ENCODE results near the gene PPP1R14B. TPM values are rescaled to one million over a fixed set of nuclear protein-coding genes. Genes with fewer than 3 reads are reported as not detected.
A peak's percentile ranks its signal among the peaks of the same experiment; 100 is the strongest.

The PPP1R14B gene
- total and polyA plus RNA-seq, 2 of the 13 experiments (the other 11 are each of a cell fraction or from before 2014, with no cell fraction given) = 110 to 148 TPM

- TF ChIP-seq CHD4 (IDR thresholded peaks at IDR 0.05; ENCODE audit: borderline replicate concordance, low read length) (peak; percentile 56; the same call in 1 of the 2 replicates), NFYC (CRISPR knock-in tag; IDR thresholded peaks at IDR 0.05) (no peak), IRX3 (CRISPR knock-in tag; IDR thresholded peaks at IDR 0.05; ENCODE audit: borderline replicate concordance, low read depth) (no peak), ZBED4 (CRISPR knock-in tag; IDR thresholded peaks at IDR 0.05; ENCODE audit: borderline replicate concordance) (peak; percentile 27; the same call in 1 of the 2 replicates), PHF8 (CRISPR knock-in tag; IDR thresholded peaks at IDR 0.05) (peak; percentile 60), NFAT5 (CRISPR knock-in tag; IDR thresholded peaks at IDR 0.05) (no peak), ZNF24 (IDR thresholded peaks at IDR 0.05) (no peak), NKX3-1 (CRISPR knock-in tag; IDR thresholded peaks at IDR 0.05) (no peak), ZNF44 (CRISPR knock-in tag; IDR thresholded peaks at IDR 0.05) (0 out of 2 replicates have a peak, but pooled peaks have one; percentile 2), ZNF274 (CRISPR knock-in tag; IDR thresholded peaks at IDR 0.05) (no peak; the same call in 1 of the 2 replicates), ZNF780A (CRISPR knock-in tag; IDR thresholded peaks at IDR 0.05) (no peak), ZNF773 (CRISPR knock-in tag; IDR thresholded peaks at IDR 0.05; ENCODE audit: borderline replicate concordance) (no peak), TBX2 (CRISPR knock-in tag; IDR thresholded peaks at IDR 0.05; ENCODE audit: borderline replicate concordance) (peak; percentile 57), RORA (CRISPR knock-in tag; IDR thresholded peaks at IDR 0.05) (no peak), PLSCR1 (CRISPR knock-in tag; IDR thresholded peaks at IDR 0.05; ENCODE audit: borderline replicate concordance) (no peak)
These were observed 38.5 kb upstream of the PPP1R14B start, which contains the start of gene GPR137 (continued) for GRCh38 chr11:64284962-64285884.

Data from HepG2 (cell line).